ENCODE measurements around the gene FAM53B.

Gene FAM53B

DNA sequence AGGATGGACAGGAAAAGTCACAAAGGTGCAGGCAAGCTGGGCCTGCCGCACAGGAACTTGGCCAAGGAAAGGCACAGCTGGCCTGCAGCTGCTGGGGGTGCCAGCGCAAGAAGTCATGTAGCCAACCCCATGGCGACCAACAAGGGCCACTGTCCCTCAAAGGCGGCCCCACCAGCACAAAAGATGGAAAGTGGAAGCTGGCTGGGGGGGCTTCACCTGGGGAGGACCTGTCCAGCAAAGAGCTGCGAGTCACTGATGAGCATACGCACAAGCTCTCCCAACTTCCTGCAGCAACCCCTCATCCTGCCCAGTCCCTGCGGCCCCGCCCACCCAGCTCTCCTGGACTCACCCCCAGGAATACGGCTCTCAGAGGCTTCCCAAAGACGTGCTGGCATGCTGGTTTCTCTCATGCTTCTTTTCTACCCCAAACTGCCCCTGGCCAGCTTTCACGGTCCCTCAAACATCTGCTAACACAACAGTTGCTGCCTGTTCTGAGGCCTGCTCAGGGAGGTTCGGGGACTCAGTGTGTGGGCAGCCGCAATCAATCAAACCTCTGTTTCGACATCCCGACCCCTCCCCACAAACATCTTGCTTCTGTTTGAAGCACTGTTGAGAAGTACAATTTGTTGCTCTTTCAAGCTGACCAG lies 67.6 kb downstream of the FAM53B start:
- 0 out of 22 replicates have a peak, but pooled peaks of 1 of the 11 experiments have one; percentile 11 for TF ChIP-seq Cebpa-rat (IDR thresholded peaks at IDR 0.05)
- Histone ChIP-seq H3K36me3 (peaks cover 27 to 91% (median 59%) of the 10 kb centered on the region in 11 experiments), H3K4me2 (peak overlapping the region; percentile 51 to 87 (median 79); a peak in 21 of 22 replicates), H3K4me1 (peaks cover 80 to 100% (median 87%) of the 10 kb centered on the region in 10 experiments), H3K27me3 (no peaks in the 10 kb centered on the region), H3K9me3 (replicated peaks in 1 of 11) (no peaks in the 10 kb centered on the region), H3K4me3 (no peak overlapping the region), H4K20me1 (peaks cover 7 to 92% (median 80%) of the 10 kb centered on the region in 11 experiments; a peak in 18 of 22 replicates), H3K9ac (peak overlapping the region in 5 of 11 experiments; percentile 5 to 67 (median 25); a peak in 5 of 22 replicates), H3K27ac (peak overlapping the region in 9 of 11 experiments; percentile 14 to 84 (median 66); a peak in 12 of 22 replicates)

DNA sequence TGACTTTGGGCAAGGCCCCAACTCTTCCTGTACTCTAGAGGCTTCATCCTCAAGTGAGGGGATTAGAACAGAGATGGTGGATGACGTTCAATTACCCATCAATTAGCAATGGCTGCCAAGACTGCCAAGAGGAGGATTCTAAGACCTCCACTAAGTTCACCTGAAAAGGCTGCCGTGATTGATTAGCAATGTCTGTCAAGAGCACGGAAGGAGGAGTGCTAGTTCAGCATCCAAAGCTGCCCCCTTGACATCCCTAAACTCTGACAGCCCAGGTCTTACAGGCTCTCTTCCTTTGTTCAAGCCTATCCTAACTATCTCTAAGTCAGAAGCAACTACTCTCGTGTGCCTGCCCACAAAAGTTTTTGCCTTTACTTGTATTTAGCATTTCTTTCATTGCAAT lies 68.4 kb downstream of the FAM53B start:
- Histone ChIP-seq H4K20me1 (peaks cover 12 to 99% (median 87%) of the 10 kb centered on the region in 11 experiments; a peak in 18 of 22 replicates), H3K9me3 (replicated peaks in 1 of 11) (no peaks in the 10 kb centered on the region), H3K27me3 (no peaks in the 10 kb centered on the region), H3K4me2 (peak overlapping the region; percentile 61 to 87 (median 79); a peak in 20 of 22 replicates), H3K27ac (peak overlapping the region in 8 of 11 experiments; percentile 41 to 84 (median 67); a peak in 14 of 22 replicates), H3K4me3 (no peak overlapping the region), H3K36me3 (peaks cover 21 to 84% (median 52%) of the 10 kb centered on the region in 11 experiments; a peak in 21 of 22 replicates), H3K9ac (peak overlapping the region in 4 of 11 experiments; percentile 30 to 67 (median 58); a peak in 5 of 22 replicates), H3K4me1 (peaks cover 87 to 100% (median 91%) of the 10 kb centered on the region in 10 experiments)
- TF ChIP-seq Cebpa-rat (IDR thresholded peaks at IDR 0.05) = no peak

DNA sequence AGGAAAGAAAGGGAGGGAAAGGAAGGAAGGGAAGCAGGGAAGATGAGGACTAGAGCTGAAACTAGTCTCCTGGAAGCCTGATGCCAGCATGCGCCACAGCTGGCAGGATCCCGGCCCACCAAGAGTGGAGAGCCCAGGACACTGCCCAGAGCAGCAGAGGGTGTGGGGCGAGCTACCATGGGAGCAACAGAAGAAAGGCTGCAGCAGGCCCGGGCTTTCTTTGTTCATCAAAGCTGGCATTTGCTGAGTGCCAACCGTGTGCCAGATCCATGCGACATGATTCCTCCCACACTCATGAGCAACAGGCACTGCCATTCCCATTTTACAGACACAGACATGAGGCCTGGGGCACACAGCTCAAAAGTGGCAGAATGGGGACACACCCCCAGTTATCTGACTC lies 68.9 kb downstream of the FAM53B start:
- H3K9me3 ChIP-seq (replicated peaks in 1 of 11) = no peaks in the 10 kb centered on the region
- H3K27ac ChIP-seq = peak overlapping the region in 9 of 11 experiments; percentile 20 to 84 (median 66); a peak in 16 of 22 replicates
- H3K36me3 ChIP-seq = peaks cover 21 to 81% (median 46%) of the 10 kb centered on the region in 11 experiments; a peak in 20 of 22 replicates
- peak overlapping the region; percentile 61 to 87 (median 79) for H3K4me2 ChIP-seq
- H3K9ac ChIP-seq = peak overlapping the region in 8 of 11 experiments; percentile 13 to 67 (median 50); a peak in 13 of 22 replicates
- peaks cover 92 to 100% (median 95%) of the 10 kb centered on the region in 10 experiments for H3K4me1 ChIP-seq
- H3K4me3 ChIP-seq = no peak overlapping the region
- no peak for TF ChIP-seq Cebpa-rat (IDR thresholded peaks at IDR 0.05)
- H3K27me3 ChIP-seq = no peaks in the 10 kb centered on the region
- H4K20me1 ChIP-seq = peaks cover 17 to 100% (median 93%) of the 10 kb centered on the region in 11 experiments; a peak in 19 of 22 replicates

DNA sequence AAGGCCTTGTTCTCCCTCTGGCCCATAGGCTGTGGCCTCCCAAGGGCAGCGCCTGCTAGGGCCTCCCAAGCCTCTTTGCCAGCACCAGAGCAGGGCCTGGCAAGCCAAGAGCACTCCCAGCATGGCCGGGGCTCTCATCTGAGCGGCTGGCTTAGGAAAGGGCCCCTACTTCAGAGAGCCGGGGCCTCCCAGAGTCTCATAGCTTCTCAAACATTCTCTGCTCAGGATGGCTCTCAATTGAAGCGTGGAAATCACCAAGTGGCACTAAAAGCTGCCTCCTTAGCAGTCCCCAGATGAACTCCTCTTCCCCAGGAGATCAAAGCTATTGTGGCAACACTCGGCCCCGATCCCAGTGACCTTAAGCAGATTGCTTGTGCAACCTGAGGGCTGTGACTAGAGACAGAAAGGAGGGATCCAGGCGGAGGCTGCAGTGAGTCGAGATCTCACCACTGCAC lies 69.4 kb downstream of the FAM53B start:
- Histone ChIP-seq H4K20me1 (peaks cover 20 to 100% (median 97%) of the 10 kb centered on the region in 11 experiments; a peak in 19 of 22 replicates), H3K36me3 (peaks cover 18 to 81% (median 43%) of the 10 kb centered on the region in 11 experiments; a peak in 20 of 22 replicates), H3K4me1 (peaks cover 90 to 99% (median 98%) of the 10 kb centered on the region in 10 experiments), H3K4me3 (no peak overlapping the region), H3K27me3 (no peaks in the 10 kb centered on the region), H3K4me2 (peak overlapping the region; percentile 61 to 87 (median 79)), H3K27ac (peak overlapping the region in 9 of 11 experiments; percentile 20 to 84 (median 66); a peak in 16 of 22 replicates), H3K9ac (peak overlapping the region in 8 of 11 experiments; percentile 13 to 67 (median 50); a peak in 13 of 22 replicates), H3K9me3 (replicated peaks in 1 of 11) (no peaks in the 10 kb centered on the region)
- peak in 2 of 11 experiments; percentile 21 to 54; a peak in 2 of 22 replicates for TF ChIP-seq Cebpa-rat (IDR thresholded peaks at IDR 0.05)

DNA sequence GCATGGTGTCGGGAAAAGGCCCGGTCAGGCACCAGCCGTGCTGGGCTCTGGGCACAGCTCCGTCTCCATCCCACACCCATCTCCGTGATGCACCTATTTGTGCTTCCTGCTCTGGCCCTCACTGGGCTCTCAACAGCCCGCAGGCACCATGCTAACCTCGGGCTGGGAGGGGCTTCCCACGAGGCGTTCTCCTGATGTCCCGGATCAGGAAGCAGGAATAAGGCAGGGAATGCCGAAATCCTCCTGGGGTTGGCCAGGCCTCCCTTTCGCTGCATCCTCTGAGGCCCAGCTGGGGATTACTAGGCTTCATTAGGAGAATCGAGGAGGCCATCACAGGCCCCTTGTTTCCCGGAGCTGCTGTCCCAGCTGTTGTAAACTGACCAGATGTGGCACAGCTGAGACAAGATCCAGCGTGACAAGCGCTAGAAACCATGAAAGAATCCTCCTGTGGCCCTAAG lies 72.0 kb downstream of the FAM53B start:
- Histone ChIP-seq H3K4me3 (no peak overlapping the region), H3K4me1 (peaks cover 65 to 95% (median 83%) of the 10 kb centered on the region in 10 experiments), H4K20me1 (peaks cover 32 to 100% (median 97%) of the 10 kb centered on the region in 11 experiments; a peak in 20 of 22 replicates), H3K4me2 (peak overlapping the region; percentile 53 to 87 (median 74)), H3K9me3 (replicated peaks in 1 of 11) (no peaks in the 10 kb centered on the region), H3K36me3 (peaks cover 16 to 78% (median 37%) of the 10 kb centered on the region in 11 experiments; a peak in 20 of 22 replicates), H3K9ac (peak overlapping the region in 5 of 11 experiments; percentile 6 to 33 (median 22); a peak in 5 of 22 replicates), H3K27ac (peak overlapping the region in 9 of 11 experiments; percentile 20 to 84 (median 45); a peak in 12 of 22 replicates), H3K27me3 (no peaks in the 10 kb centered on the region)
- no peak for TF ChIP-seq Cebpa-rat (IDR thresholded peaks at IDR 0.05)

DNA sequence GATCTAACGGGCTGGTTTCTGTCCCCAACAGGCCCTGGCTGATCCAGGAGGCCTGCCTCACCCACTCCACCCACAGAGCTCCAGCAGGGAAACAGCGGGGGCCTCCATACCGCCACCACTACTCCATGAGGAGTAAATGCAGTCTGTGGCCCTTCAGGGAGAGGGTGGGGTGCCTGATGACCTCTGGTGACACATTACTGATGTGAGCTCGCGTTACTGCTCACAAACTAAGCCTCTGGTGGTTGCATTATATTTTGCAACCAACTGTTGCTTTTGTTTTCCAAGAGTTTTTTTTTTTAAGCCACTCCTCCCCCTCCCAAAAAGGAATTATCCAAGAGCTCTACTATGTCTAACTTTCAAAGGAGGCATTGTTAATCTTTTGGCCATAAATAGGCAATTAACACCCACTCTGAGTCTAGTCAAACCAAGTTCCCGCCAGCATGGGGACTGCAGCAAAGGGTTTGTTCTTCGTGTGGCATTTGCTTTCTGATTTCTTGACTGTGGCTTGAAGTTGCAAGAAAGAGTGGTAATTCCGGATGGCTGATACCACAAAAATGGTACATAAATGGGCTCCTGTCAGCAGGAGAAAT lies 72.6 kb downstream of the FAM53B start:
- H4K20me1 ChIP-seq = peaks cover 35 to 99% (median 96%) of the 10 kb centered on the region in 11 experiments; a peak in 21 of 22 replicates
- no peaks in the 10 kb centered on the region for H3K27me3 ChIP-seq
- no peaks in the 10 kb centered on the region for H3K9me3 ChIP-seq (replicated peaks in 1 of 11)
- H3K27ac ChIP-seq = peak overlapping the region in 9 of 11 experiments; percentile 39 to 84 (median 56); a peak in 18 of 22 replicates
- peaks cover 15 to 83% (median 39%) of the 10 kb centered on the region in 11 experiments; a peak in 20 of 22 replicates for H3K36me3 ChIP-seq
- no peak overlapping the region for H3K4me3 ChIP-seq
- peak in 3 of 11 experiments; percentile 39 to 50 (median 41); a peak in 4 of 22 replicates for TF ChIP-seq Cebpa-rat (IDR thresholded peaks at IDR 0.05)
- H3K4me2 ChIP-seq = peak overlapping the region; percentile 53 to 87 (median 74)
- peak overlapping the region in 9 of 11 experiments; percentile 20 to 53 (median 33); a peak in 16 of 22 replicates for H3K9ac ChIP-seq
- H3K4me1 ChIP-seq = peaks cover 58 to 89% (median 77%) of the 10 kb centered on the region in 10 experiments

DNA sequence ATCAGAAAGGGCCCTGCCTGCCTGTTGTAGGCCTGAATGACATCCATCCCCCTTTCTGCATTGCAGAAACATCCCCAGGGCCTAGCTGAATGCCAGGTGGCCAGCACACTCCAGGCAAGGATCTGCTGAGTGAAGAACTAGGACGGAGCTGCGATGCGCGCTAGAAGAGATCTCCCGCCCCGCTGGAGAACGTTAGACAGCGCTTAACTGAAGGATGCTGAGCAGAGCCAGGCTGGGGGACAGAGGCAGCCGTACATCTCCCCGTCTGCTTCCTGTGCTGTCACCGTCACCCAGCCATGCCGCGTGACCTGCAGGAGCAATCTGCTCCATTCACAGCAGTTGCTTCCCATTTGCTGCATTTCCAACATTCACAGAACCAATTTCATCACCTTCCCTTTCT lies 73.3 kb downstream of the FAM53B start:
- no peak for TF ChIP-seq Cebpa-rat (IDR thresholded peaks at IDR 0.05)
- Histone ChIP-seq H4K20me1 (peaks cover 41 to 99% (median 97%) of the 10 kb centered on the region in 11 experiments; a peak in 21 of 22 replicates), H3K27ac (peak overlapping the region in 9 of 11 experiments; percentile 39 to 84 (median 56); a peak in 18 of 22 replicates)

More for the DNA sequence above, 73.3 kb downstream of the FAM53B start:
- peaks cover 53 to 86% (median 73%) of the 10 kb centered on the region in 10 experiments for H3K4me1 ChIP-seq
- H3K36me3 ChIP-seq = peaks cover 15 to 83% (median 45%) of the 10 kb centered on the region in 11 experiments; a peak in 19 of 22 replicates
- H3K4me2 ChIP-seq = peak overlapping the region; percentile 53 to 87 (median 74)
- no peak overlapping the region for H3K4me3 ChIP-seq
- H3K9ac ChIP-seq = peak overlapping the region in 9 of 11 experiments; percentile 16 to 53 (median 29); a peak in 11 of 22 replicates
- H3K27me3 ChIP-seq = no peaks in the 10 kb centered on the region
- H3K9me3 ChIP-seq (replicated peaks in 1 of 11) = no peaks in the 10 kb centered on the region

Measured in BLaER1 treated with 17β-estradiol and CSF1 and Interleukin-3, amounts not matched to agents 10 nM and 100 nM (cell line).